HCEC 1CT (cell line): ENCODE measurements around the gene CNOT9.

Source experiments
- DNase-seq: peaks from one replicate; pipeline ENCODE4 v3.0.0-alpha.2; 2017

CNOT9 gene

GRCh38 chr2:218578272-218578877 lies 9.7 kb downstream of the CNOT9 start:
- no peak for DNase-seq

- peak; percentile 85 for DNase-seq
These were observed 13.4 kb downstream of the CNOT9 start for GRCh38 chr2:218582076-218582475.

- no peak for DNase-seq
These were observed 15.6 kb downstream of the CNOT9 start for GRCh38 chr2:218583983-218584850.

GRCh38 chr2:218585541-218585940 lies 16.9 kb downstream of the CNOT9 start:
- DNase-seq: no peak

GRCh38 chr2:218605432-218605831 lies 36.8 kb downstream of the CNOT9 start:
- no peak for DNase-seq

- DNase-seq: peak; percentile 65
These were observed 38.9 kb downstream of the CNOT9 start, which contains the start of gene PLCD4 for GRCh38 chr2:218607436-218608115. TSS of gene PLCD4 (plus strand) at chr2:218607899. CDS start at chr2:218615740, 7,841 bp downstream.

- DNase-seq: no peak
These were observed 47.3 kb downstream of the CNOT9 start for GRCh38 chr2:218615868-218616315.

GRCh38 chr2:218618102-218618860 lies 49.6 kb downstream of the CNOT9 start:
- no peak for DNase-seq

- no peak for DNase-seq
These were observed 52.4 kb downstream of the CNOT9 start for GRCh38 chr2:218621007-218621406.

GRCh38 chr2:218622606-218623365 lies 54.1 kb downstream of the CNOT9 start:
- no peak for DNase-seq

- no peak for DNase-seq
These were observed 54.7 kb downstream of the CNOT9 start for GRCh38 chr2:218623366-218623705.

- no peak for DNase-seq
These were observed 57.7 kb downstream of the CNOT9 start for GRCh38 chr2:218626369-218626768.

GRCh38 chr2:218627939-218628338 lies 59.3 kb downstream of the CNOT9 start:
- DNase-seq: no peak

GRCh38 chr2:218631837-218632236 lies 63.2 kb downstream of the CNOT9 start:
- DNase-seq: no peak

GRCh38 chr2:218635719-218636118 lies 67.1 kb downstream of the CNOT9 start:
- no peak for DNase-seq

GRCh38 chr2:218638372-218638771 lies 69.7 kb downstream of the CNOT9 start:
- DNase-seq: no peak

- no peak for DNase-seq
These were observed 73.5 kb downstream of the CNOT9 start for GRCh38 chr2:218642121-218642656.

- no peak for DNase-seq
These were observed 74.1 kb downstream of the CNOT9 start for GRCh38 chr2:218642786-218643185.

GRCh38 chr2:218643751-218644310 lies 75.2 kb downstream of the CNOT9 start:
- DNase-seq: no peak

- DNase-seq: no peak
These were observed 76.1 kb downstream of the CNOT9 start for GRCh38 chr2:218644721-218645120.

GRCh38 chr2:218645126-218645525 lies 76.5 kb downstream of the CNOT9 start:
- peak; percentile 81 for DNase-seq
